ENCODE results near the gene FGGY. TPM values are rescaled to one million over a fixed set of nuclear protein-coding genes. Genes with fewer than 3 reads are reported as not detected.

FGGY gene
- total RNA-seq, 2 experiments from 2014 or later: 11.9 to 13.6 TPM

- ChIA-PET CTCF (interaction anchor here (1.2 kb wide), 1 partner anchor 9 kb away, joined by 3 read pairs; no protein-coding TSS in a partner anchor), POLR2A (interaction anchor here (0.8 to 1.2 kb wide), 2 partner anchors 12 to 17 kb away, joined by 3 to 5 read pairs; no protein-coding TSS in a partner anchor)
- Mint-ChIP-seq H3K9me3 (no peaks in the 10 kb centered on the region), H3K27ac (peak overlapping the region; percentile 66), H3K4me3 (no peak overlapping the region), H3K27me3 (no peaks in the 10 kb centered on the region), H3K4me1 (ENCODE audit: low read depth) (peaks cover 23% of the 10 kb centered on the region), H3K36me3 (ENCODE audit: low read depth) (no peaks in the 10 kb centered on the region)
- TF ChIP-seq, protein P1, sequence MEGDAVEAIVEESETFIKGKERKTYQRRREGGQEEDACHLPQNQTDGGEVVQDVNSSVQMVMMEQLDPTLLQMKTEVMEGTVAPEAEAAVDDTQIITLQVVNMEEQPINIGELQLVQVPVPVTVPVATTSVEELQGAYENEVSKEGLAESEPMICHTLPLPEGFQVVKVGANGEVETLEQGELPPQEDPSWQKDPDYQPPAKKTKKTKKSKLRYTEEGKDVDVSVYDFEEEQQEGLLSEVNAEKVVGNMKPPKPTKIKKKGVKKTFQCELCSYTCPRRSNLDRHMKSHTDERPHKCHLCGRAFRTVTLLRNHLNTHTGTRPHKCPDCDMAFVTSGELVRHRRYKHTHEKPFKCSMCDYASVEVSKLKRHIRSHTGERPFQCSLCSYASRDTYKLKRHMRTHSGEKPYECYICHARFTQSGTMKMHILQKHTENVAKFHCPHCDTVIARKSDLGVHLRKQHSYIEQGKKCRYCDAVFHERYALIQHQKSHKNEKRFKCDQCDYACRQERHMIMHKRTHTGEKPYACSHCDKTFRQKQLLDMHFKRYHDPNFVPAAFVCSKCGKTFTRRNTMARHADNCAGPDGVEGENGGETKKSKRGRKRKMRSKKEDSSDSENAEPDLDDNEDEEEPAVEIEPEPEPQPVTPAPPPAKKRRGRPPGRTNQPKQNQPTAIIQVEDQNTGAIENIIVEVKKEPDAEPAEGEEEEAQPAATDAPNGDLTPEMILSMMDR (IDR thresholded peaks at IDR 0.05): no peak
- peak; percentile 88 for ATAC-seq
- peak; percentile 39 for DNase-seq
- intact Hi-C loops (cut with micrococcal nuclease): no loop called here
Measured at GRCh38 chr1:59432531-59433439, 135.9 kb downstream of the FGGY start.

- ChIA-PET POLR2A (no interaction called here), CTCF (no interaction called here)
- no peak for ATAC-seq
- DNase-seq: no peak
- H3K9me3 Mint-ChIP-seq: no peaks in the 10 kb centered on the region
- intact Hi-C loops (cut with micrococcal nuclease): no loop called here
- TF ChIP-seq, protein P1 (IDR thresholded peaks at IDR 0.05): no peak
- no peaks in the 10 kb centered on the region for H3K36me3 Mint-ChIP-seq (ENCODE audit: low read depth)
- peaks cover 23% of the 10 kb centered on the region for H3K4me1 Mint-ChIP-seq (ENCODE audit: low read depth)
- H3K27me3 Mint-ChIP-seq: no peaks in the 10 kb centered on the region
- peak overlapping the region; percentile 66 for H3K27ac Mint-ChIP-seq
- no peak overlapping the region for H3K4me3 Mint-ChIP-seq
Measured at GRCh38 chr1:59433440-59433813, 136.5 kb downstream of the FGGY start.

GRCh38 chr1:59434336-59434735 is 137.4 kb downstream of the FGGY start:
- no peaks in the 10 kb centered on the region for H3K9me3 Mint-ChIP-seq
- H3K4me1 Mint-ChIP-seq (ENCODE audit: low read depth): peaks cover 23% of the 10 kb centered on the region
- ATAC-seq (no peak), DNase-seq (peak; percentile 16)
- peak overlapping the region; percentile 66 for H3K27ac Mint-ChIP-seq
- POLR2A ChIA-PET: no interaction called here
- TF ChIP-seq, protein P1 (IDR thresholded peaks at IDR 0.05): no peak
- H3K36me3 Mint-ChIP-seq (ENCODE audit: low read depth): no peaks in the 10 kb centered on the region
- CTCF ChIA-PET: no interaction called here
- no peak overlapping the region for H3K4me3 Mint-ChIP-seq
- intact Hi-C loops (cut with micrococcal nuclease): no loop called here
- no peaks in the 10 kb centered on the region for H3K27me3 Mint-ChIP-seq

DNA sequence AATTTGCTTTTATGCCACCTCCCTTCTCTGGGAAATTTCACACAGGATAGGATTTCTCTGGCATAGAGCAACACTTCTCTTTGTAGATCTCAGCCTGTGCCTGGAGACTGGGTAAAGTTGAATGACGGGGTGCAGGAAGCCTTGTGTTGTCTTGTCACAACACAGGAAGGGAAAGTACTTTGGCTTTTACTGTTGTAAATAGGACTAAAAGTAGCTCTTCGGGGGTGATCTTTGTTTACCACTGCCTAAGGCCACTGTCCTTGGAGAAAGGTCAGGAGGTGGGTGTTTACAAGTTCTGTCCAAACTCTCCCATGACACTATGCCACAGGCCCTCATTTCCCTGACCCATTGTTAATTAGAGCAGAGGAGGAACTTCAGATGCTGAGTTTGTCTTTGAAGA is 139.7 kb downstream of the FGGY start:
- ChIA-PET CTCF (no interaction called here), POLR2A (no interaction called here)
- TF ChIP-seq, protein P1 (IDR thresholded peaks at IDR 0.05): no peak
- DNase-seq (no peak), ATAC-seq (no peak)
- intact Hi-C loops (cut with micrococcal nuclease): no loop called here
- Mint-ChIP-seq H3K9me3 (no peaks in the 10 kb centered on the region), H3K4me3 (no peak overlapping the region), H3K27ac (no peak overlapping the region), H3K27me3 (no peaks in the 10 kb centered on the region), H3K36me3 (ENCODE audit: low read depth) (no peaks in the 10 kb centered on the region), H3K4me1 (ENCODE audit: low read depth) (peaks cover 23% of the 10 kb centered on the region)

GRCh38 chr1:59438058-59438560 is 141.2 kb downstream of the FGGY start:
- Mint-ChIP-seq H3K36me3 (ENCODE audit: low read depth) (no peaks in the 10 kb centered on the region), H3K27me3 (no peaks in the 10 kb centered on the region), H3K27ac (no peak overlapping the region), H3K9me3 (no peaks in the 10 kb centered on the region), H3K4me3 (no peak overlapping the region), H3K4me1 (ENCODE audit: low read depth) (peaks cover 15% of the 10 kb centered on the region)
- ChIA-PET POLR2A (no interaction called here), CTCF (no interaction called here)
- ATAC-seq: no peak
- intact Hi-C loops (cut with micrococcal nuclease): no loop called here
- DNase-seq: no peak
- TF ChIP-seq, protein P1 (IDR thresholded peaks at IDR 0.05): no peak
